CD4-positive, CD25-positive, alpha-beta regulatory T cell (primary cell): ENCODE data around the gene LTA. TPM values are rescaled to one million over a fixed set of nuclear protein-coding genes. Genes with fewer than 3 reads are reported as not detected.

Experiments used
- ATAC-seq, 2 donors: fragments of 150-1000 bp; cut with Tn5 transposase; one replicate each; pipeline ENCODE4 v1.10.0; 2021; ENCODE audit warnings: low read depth in 2 of 2, moderate number of reproducible peaks in 2 of 2, moderate library complexity in 1 of 2
- DNase-seq, 3 donors: peaks; one replicate each; pipeline versions ENCODE4 v3.0.0 to v3.0.0-alpha.2; 2012 to 2022; ENCODE audit warnings: mixed read lengths in 1 of 3
- H3K27ac ChIP-seq: one replicate; pipeline ENCODE4 v1.7.0; 2013; ENCODE audit warnings: mild to moderate bottlenecking, low read length; ENCODE audit not compliant: insufficient read depth, poor library complexity, severe bottlenecking
- H3K27me3 ChIP-seq: one replicate; pipeline ENCODE4 v1.7.0; 2013; ENCODE audit warnings: low read length; ENCODE audit not compliant: control insufficient read depth, insufficient read depth
- H3K36me3 ChIP-seq: one replicate; pipeline ENCODE4 v1.7.0; 2013; ENCODE audit warnings: mild to moderate bottlenecking, low read length, moderate library complexity; ENCODE audit not compliant: control insufficient read depth, insufficient read depth
- H3K4me1 ChIP-seq: 2 replicates; pipeline ENCODE4 v1.7.0; 2013; ENCODE audit warnings: mild to moderate bottlenecking, low read length; ENCODE audit not compliant: insufficient read depth, control insufficient read depth, poor library complexity, severe bottlenecking
- H3K4me3 ChIP-seq: one replicate; pipeline ENCODE4 v1.7.0; 2013; ENCODE audit warnings: low read depth, mild to moderate bottlenecking, low read length, moderate library complexity
- H3K9me3 ChIP-seq, 2 experiments: 1 replicate in 1 of 2; 2 replicates in 1 of 2; pipeline ENCODE4 v1.7.0; 2013; ENCODE audit warnings: low read length in 2 of 2, mild to moderate bottlenecking in 1 of 2, moderate library complexity in 1 of 2; ENCODE audit not compliant: control insufficient read depth in 2 of 2
- H3K27ac Mint-ChIP-seq, 3 donors: one replicate each; pipeline ENCODE4 v1.8.0; 2020 to 2022; ENCODE audit warnings: mild to moderate bottlenecking in 3 of 3, mixed read lengths in 3 of 3, moderate library complexity in 2 of 3
- H3K27me3 Mint-ChIP-seq: one replicate; pipeline ENCODE4 v1.8.0; 2022; ENCODE audit warnings: mild to moderate bottlenecking, mixed read lengths
- H3K36me3 Mint-ChIP-seq: one replicate; pipeline ENCODE4 v1.8.0; 2020; ENCODE audit warnings: mixed read lengths
- H3K4me1 Mint-ChIP-seq, 4 donors: one replicate each; pipeline ENCODE4 v1.8.0; 2020 to 2022; ENCODE audit warnings: mixed read lengths in 4 of 4, mild to moderate bottlenecking in 1 of 4
- H3K4me3 Mint-ChIP-seq, 4 donors: one replicate each; pipeline ENCODE4 v1.8.0; 2020 to 2022; ENCODE audit warnings: mild to moderate bottlenecking in 4 of 4, mixed read lengths in 4 of 4, moderate library complexity in 3 of 4
- H3K9me3 Mint-ChIP-seq, 7 donors: one replicate each; pipeline ENCODE4 v1.8.0; 2020 to 2022; ENCODE audit warnings: mixed read lengths in 7 of 7, mild to moderate bottlenecking in 3 of 7, moderate library complexity in 2 of 7
- polyA plus RNA-seq, 4 donors: library from polyadenylated mRNA; unstranded; fragments of 300-500 nt; fragmentation: Illumina TruSeq; gene quantifications; one replicate each; pipeline ENCODE4 v1.2.3, GENCODE V29; 2021
- total RNA-seq: library from RNA; stranded (reverse); gene quantifications from one replicate; pipeline ENCODE4 v1.2.3, GENCODE V29; 2022

LTA gene
- total and polyA plus RNA-seq, 5 donors from 2014 or later, result 12.8 to 20.0 (median 14.2) TPM

DNA sequence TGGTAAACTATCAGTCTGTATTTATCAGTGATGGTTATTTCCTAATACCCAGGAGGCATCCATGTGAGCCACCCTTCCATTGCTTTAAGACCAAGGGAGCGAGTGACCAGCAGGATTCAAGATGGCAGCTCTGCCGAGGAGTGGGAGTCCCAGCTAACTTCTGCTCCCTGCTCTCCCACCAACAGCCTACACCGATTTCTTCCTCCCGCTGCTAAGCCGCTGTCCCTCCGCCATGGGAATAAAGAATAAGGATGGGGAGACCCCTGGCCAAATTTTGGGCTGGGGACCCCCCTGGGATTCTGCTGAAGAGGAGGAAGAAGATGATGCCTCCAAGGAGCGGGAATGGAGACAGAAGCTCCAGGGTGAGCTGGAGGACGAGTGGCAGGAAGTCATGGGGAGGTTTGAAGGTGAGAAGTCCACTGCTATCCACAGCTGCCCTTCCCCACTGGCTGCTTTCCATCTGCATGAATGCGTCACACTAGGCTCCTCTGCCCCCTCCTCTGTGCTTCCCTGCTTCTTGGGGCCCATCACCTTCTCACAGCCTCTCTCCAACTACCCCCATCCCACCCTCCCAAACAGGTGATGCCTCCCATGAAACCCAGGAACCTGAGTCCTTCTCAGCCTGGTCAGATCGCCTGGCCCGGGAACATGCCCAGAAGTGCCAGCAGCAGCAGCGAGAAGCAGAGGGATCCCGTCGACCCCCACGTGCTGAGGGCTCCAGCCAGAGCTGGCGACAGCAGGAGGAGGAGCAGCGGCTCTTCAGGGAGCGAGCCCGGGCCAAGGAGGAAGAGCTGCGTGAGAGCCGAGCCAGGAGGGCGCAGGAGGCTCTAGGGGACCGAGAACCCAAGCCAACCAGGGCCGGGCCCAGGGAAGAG is 14.4 kb upstream of the LTA start:
- Mint-ChIP-seq H3K27me3 (no peaks in the 10 kb centered on the region), H3K4me3 (peak overlapping the region in 3 of 4 donors; percentile 56 to 88 (median 65)), H3K36me3 (peaks cover 14% of the 10 kb centered on the region), H3K4me1 (peaks cover 15 to 65% (median 42%) of the 10 kb centered on the region in 4 donors), H3K9me3 (no peaks in the 10 kb centered on the region), H3K27ac (peak overlapping the region in 1 of 3 donors; percentile 32)
- Histone ChIP-seq H3K4me1 (peaks cover 58% of the 10 kb centered on the region), H3K27ac (peak overlapping the region; percentile 77), H3K9me3 (no peaks in the 10 kb centered on the region), H3K27me3 (no peaks in the 10 kb centered on the region), H3K36me3 (no peaks in the 10 kb centered on the region), H3K4me3 (no peak overlapping the region)
- DNase-seq, result no peak
- no peak for ATAC-seq

DNA sequence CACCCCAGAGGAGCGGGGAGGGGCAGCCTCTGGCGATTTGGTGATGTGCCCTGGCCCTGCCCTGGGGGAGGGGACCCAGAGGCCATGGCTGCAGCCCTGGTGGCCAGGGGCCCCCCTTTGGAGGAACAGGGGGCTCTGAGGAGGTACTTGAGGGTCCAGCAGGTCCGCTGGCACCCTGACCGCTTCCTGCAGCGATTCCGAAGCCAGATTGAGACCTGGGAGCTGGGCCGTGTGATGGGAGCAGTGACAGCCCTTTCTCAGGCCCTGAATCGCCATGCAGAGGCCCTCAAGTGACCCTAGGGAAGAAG is 13.8 kb upstream of the LTA start:
- peak overlapping the region; percentile 77 for H3K27ac ChIP-seq
- H3K36me3 ChIP-seq, result no peaks in the 10 kb centered on the region
- DNase-seq (no peak), ATAC-seq (no peak)
- H3K4me1 ChIP-seq, result peaks cover 58% of the 10 kb centered on the region
- peaks cover 19% of the 10 kb centered on the region for H3K36me3 Mint-ChIP-seq
- peak overlapping the region in 2 of 4 donors; percentile 38 to 88 for H3K4me3 Mint-ChIP-seq
- no peaks in the 10 kb centered on the region for H3K27me3 ChIP-seq
- H3K4me3 ChIP-seq, result peak overlapping the region; percentile 71
- H3K27ac Mint-ChIP-seq, result peak overlapping the region in 2 of 3 donors; percentile 79 to 96
- no peaks in the 10 kb centered on the region for H3K9me3 ChIP-seq
- H3K9me3 Mint-ChIP-seq, result no peaks in the 10 kb centered on the region
- peaks cover 15 to 70% (median 42%) of the 10 kb centered on the region in 4 donors for H3K4me1 Mint-ChIP-seq
- no peaks in the 10 kb centered on the region for H3K27me3 Mint-ChIP-seq

DNA sequence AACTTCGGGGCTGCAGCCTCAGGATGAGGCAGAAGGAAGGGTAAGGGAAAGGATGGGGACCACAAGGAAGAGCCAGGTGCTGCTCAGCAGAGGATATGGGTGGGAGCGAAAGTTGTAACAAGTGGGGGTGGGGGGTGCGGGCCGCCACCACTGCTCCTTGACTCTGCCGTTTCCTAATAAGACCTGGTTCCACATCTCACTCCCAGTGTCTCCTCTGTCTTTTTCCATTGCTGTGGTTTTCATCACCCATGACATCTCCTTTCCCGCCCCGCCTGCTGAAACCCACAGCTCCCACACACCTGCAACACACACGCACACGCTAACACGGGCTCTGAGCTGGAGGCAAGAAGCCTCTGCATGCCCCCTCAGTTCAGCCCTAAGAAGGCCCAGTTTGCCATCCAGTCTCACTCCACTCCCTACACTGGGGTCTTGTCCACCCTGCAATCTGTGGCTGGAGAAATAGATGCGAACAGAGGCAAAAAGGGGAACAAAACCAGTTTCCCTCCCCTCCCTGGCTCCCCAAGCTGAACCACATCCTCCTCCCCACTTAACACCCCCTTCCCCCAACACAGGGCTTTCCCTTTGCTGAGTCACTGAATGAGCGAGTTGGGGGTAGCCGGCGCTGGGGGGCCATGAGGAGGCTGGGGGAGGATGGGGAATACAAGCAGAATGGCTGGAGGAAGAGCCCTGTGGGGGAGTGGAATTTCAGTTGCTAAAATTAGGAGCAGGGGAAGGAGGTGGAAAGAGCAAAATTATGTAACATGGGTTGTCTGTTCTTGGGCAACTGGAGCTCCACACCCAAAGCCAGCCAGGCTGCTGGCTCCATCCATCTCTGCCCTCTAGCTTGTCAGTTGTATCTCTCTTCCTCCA is 13.2 kb upstream of the LTA start:
- Histone ChIP-seq H3K27me3 (no peaks in the 10 kb centered on the region), H3K27ac (peak overlapping the region; percentile 77), H3K36me3 (peaks cover 3% of the 10 kb centered on the region), H3K4me3 (peak overlapping the region; percentile 71), H3K4me1 (peaks cover 58% of the 10 kb centered on the region), H3K9me3 (no peaks in the 10 kb centered on the region)
- peak; percentile 73 to 75 for ATAC-seq
- Mint-ChIP-seq H3K9me3 (no peaks in the 10 kb centered on the region), H3K27me3 (no peaks in the 10 kb centered on the region), H3K36me3 (peaks cover 23% of the 10 kb centered on the region), H3K27ac (peak overlapping the region; percentile 86 to 96 (median 94)), H3K4me1 (peaks cover 15 to 74% (median 44%) of the 10 kb centered on the region in 4 donors), H3K4me3 (peak overlapping the region; percentile 33 to 88 (median 81))
- peak; percentile 51 to 79 (median 64) for DNase-seq

DNA sequence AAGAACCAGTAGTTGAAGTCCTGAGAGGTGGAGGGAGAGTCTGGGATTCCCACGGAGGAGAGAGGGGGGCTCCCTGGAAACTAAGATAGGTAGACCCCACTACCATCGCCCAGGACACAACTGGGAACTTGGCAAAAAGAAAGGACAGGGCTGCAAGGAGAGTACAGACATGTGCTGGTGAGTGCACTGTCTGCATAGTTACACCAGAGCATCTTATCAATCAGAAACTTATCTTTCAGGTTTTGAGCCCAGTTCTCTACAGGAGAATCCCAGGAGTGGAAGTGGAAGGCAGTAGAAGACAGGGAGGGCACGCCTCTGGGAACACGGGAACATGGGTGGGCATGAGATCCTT is 12.5 kb upstream of the LTA start:
- H3K27me3 ChIP-seq, result no peaks in the 10 kb centered on the region
- peak overlapping the region; percentile 86 to 96 (median 94) for H3K27ac Mint-ChIP-seq
- H3K36me3 ChIP-seq, result peaks cover 3% of the 10 kb centered on the region
- ATAC-seq (peak; percentile 10 to 31), DNase-seq (no peak)
- peak overlapping the region; percentile 71 for H3K4me3 ChIP-seq
- H3K4me3 Mint-ChIP-seq, result peak overlapping the region; percentile 33 to 88 (median 81)
- peaks cover 15 to 76% (median 45%) of the 10 kb centered on the region in 4 donors for H3K4me1 Mint-ChIP-seq
- H3K4me1 ChIP-seq, result peaks cover 58% of the 10 kb centered on the region
- H3K9me3 ChIP-seq, result no peaks in the 10 kb centered on the region
- H3K27me3 Mint-ChIP-seq, result no peaks in the 10 kb centered on the region
- H3K27ac ChIP-seq, result peak overlapping the region; percentile 77
- peaks cover 25% of the 10 kb centered on the region for H3K36me3 Mint-ChIP-seq
- no peaks in the 10 kb centered on the region for H3K9me3 Mint-ChIP-seq

DNA sequence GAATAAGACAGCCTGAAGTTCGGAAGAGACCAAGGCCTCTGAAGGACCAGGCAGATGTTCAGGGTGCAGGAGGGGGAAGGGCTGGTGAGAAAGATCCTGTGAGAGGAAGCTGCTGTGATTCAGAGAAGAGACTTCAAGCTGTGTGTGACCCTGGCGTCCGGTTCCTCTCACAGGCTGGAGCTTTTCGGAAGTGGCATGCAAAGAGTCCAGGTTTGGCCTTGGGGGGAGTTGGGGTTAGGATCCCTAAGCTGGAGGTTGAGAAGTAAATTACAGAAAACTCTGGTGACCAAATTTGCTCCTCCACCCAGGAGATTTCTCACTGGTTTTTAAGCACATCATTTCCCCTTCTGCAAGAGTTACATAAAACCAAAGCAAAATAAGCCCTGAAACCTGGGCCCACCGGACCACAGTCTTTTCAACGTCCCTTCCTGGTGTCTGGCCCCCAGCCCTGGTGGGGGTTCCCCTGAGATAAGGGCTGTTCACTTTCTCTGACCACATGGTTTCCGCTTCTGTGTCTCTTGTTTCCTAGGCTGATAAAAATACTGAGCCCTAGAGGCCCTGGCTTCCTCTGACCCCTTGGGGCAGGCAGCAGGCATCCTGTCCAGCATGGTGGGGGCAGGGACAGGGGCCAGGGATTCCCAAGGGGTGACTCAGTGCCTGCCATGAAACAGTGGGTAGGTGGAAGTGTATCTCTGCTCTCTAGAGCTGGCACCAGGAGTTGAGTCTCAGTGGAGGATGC is 12.0 kb upstream of the LTA start:
- peaks cover 26% of the 10 kb centered on the region for H3K36me3 Mint-ChIP-seq
- peaks cover 6% of the 10 kb centered on the region for H3K36me3 ChIP-seq
- peak overlapping the region; percentile 44 to 88 (median 81) for H3K4me3 Mint-ChIP-seq
- peak overlapping the region; percentile 86 to 96 (median 94) for H3K27ac Mint-ChIP-seq
- no peaks in the 10 kb centered on the region for H3K9me3 Mint-ChIP-seq
- no peaks in the 10 kb centered on the region for H3K27me3 Mint-ChIP-seq
- H3K4me1 Mint-ChIP-seq, result peaks cover 15 to 77% (median 47%) of the 10 kb centered on the region in 4 donors
- H3K4me3 ChIP-seq, result peak overlapping the region; percentile 71
- ATAC-seq (peak; percentile 73 to 77), DNase-seq (peak; percentile 32 to 86 (median 44))
- no peaks in the 10 kb centered on the region for H3K9me3 ChIP-seq
- no peaks in the 10 kb centered on the region for H3K27me3 ChIP-seq
- H3K4me1 ChIP-seq, result peaks cover 58% of the 10 kb centered on the region
- H3K27ac ChIP-seq, result peak overlapping the region; percentile 77

DNA sequence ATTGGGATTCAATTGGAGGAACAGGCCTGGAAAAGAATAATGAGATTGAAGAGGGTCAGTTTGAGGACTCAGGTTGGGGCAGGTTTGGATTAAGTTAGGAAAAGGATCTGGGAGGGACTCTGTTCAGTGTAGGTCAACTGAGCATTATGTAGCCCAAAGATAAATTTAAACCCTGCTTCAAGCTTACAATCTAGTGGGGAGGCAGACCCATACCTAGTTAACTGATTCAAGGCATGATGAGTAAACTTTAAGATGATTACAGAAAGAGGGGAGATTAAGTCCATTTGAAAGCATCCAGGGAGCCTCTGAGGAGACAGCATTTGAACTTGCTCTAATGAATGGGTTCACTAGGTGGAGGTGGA is 11.4 kb upstream of the LTA start:
- no peak for ATAC-seq
- H3K4me1 Mint-ChIP-seq, result peaks cover 15 to 83% (median 53%) of the 10 kb centered on the region in 4 donors
- H3K9me3 Mint-ChIP-seq, result no peaks in the 10 kb centered on the region
- Histone ChIP-seq H3K27me3 (no peaks in the 10 kb centered on the region), H3K27ac (peak overlapping the region; percentile 77), H3K4me1 (peaks cover 58% of the 10 kb centered on the region), H3K4me3 (peak overlapping the region; percentile 71), H3K36me3 (peaks cover 8% of the 10 kb centered on the region), H3K9me3 (no peaks in the 10 kb centered on the region)
- H3K4me3 Mint-ChIP-seq, result peak overlapping the region; percentile 44 to 88 (median 81)
- peaks cover 32% of the 10 kb centered on the region for H3K36me3 Mint-ChIP-seq
- peaks cover 4% of the 10 kb centered on the region for H3K27me3 Mint-ChIP-seq
- peak overlapping the region; percentile 86 to 96 (median 94) for H3K27ac Mint-ChIP-seq
- DNase-seq, result no peak
